NB4 (cell line): ENCODE results near the gene RBM5.

Source experiments
- CTCF ChIP-seq: IDR thresholded peaks from one replicate; pipeline ENCODE4 v1.5.1; 2012; ENCODE audit warnings: low read depth, low read length
- MYC ChIP-seq: IDR thresholded peaks from 2 replicates; pipeline ENCODE4 v1.6.1; 2011; ENCODE audit warnings: low read depth, low read length
- POLR2A ChIP-seq: IDR thresholded peaks from 2 replicates; pipeline ENCODE4 v1.6.1; 2011; ENCODE audit warnings: mild to moderate bottlenecking; ENCODE audit not compliant: insufficient read length; ENCODE audit errors: extremely low read depth

GRCh38 chr3:50167841-50168209, 79.1 kb downstream of the RBM5 start:
- no peak for TF ChIP-seq CTCF
- no peak for TF ChIP-seq POLR2A
- TF ChIP-seq MYC: no peak
